Transverse colon (tissue), 4 donors: ENCODE data around the gene AIFM1.

Experiments used
- EP300 ChIP-seq: sonication (generic); formaldehyde crosslinking; IDR thresholded peaks from one replicate; pipeline ENCODE4 v1.6.1; 2017; ENCODE audit warnings: antibody characterized with exemption, low read depth
- POLR2A ChIP-seq: fragments of 450-650 bp; IDR thresholded peaks from one replicate; pipeline ENCODE4 v1.6.1; 2016; ENCODE audit warnings: antibody characterized with exemption, mild to moderate bottlenecking, moderate library complexity
- POLR2AphosphoS5 ChIP-seq, 3 donors: sonication (generic); formaldehyde crosslinking; IDR thresholded peaks; one replicate each; pipeline ENCODE4 v1.6.1; 2016; ENCODE audit warnings: antibody characterized with exemption in 3 of 3
- TF ChIP-seq, protein P1 (sequence below), 5 experiments: fragments of 200-600 bp in 3 of 5; fragments of 450-650 bp in 2 of 5; sonication (generic) in 3 of 5; IDR thresholded peaks; 1 replicate in 2 of 5; 2 replicates in 3 of 5; pipeline ENCODE4 v1.5.1; 2016 to 2017; ENCODE audit warnings: antibody characterized with exemption in 5 of 5, inconsistent platforms in 3 of 5, mild to moderate bottlenecking in 2 of 5, moderate library complexity in 1 of 5

GRCh38 chrX:130155564-130155963, 10.1 kb downstream of the AIFM1 start:
- TF ChIP-seq EP300 (no peak), POLR2A (no peak), POLR2AphosphoS5 (IDR thresholded peaks at IDR 0.05) (no peak)
- TF ChIP-seq, protein P1, sequence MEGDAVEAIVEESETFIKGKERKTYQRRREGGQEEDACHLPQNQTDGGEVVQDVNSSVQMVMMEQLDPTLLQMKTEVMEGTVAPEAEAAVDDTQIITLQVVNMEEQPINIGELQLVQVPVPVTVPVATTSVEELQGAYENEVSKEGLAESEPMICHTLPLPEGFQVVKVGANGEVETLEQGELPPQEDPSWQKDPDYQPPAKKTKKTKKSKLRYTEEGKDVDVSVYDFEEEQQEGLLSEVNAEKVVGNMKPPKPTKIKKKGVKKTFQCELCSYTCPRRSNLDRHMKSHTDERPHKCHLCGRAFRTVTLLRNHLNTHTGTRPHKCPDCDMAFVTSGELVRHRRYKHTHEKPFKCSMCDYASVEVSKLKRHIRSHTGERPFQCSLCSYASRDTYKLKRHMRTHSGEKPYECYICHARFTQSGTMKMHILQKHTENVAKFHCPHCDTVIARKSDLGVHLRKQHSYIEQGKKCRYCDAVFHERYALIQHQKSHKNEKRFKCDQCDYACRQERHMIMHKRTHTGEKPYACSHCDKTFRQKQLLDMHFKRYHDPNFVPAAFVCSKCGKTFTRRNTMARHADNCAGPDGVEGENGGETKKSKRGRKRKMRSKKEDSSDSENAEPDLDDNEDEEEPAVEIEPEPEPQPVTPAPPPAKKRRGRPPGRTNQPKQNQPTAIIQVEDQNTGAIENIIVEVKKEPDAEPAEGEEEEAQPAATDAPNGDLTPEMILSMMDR (IDR thresholded peaks at IDR 0.05), result no peak
